Spinal cord (tissue), 10 donors: Measurements from ENCODE around the gene ZNF532. TPM values are rescaled to one million over a fixed set of nuclear protein-coding genes. Genes with fewer than 3 reads are reported as not detected.

Experiments used
- DNase-seq, 6 donors: peaks; one replicate each; pipeline versions ENCODE4 v3.0.0 to v3.0.0-alpha.2; 2013 to 2015; ENCODE audit warnings: low spot score in 6 of 6, low read depth in 4 of 6
- H3K27ac ChIP-seq: one replicate; pipeline ENCODE4 v1.5.1; 2013; ENCODE audit warnings: low read depth, low read length, control low read depth
- H3K27me3 ChIP-seq: one replicate; pipeline ENCODE4 v1.6.1; 2013; ENCODE audit warnings: low read length; ENCODE audit not compliant: control insufficient read depth, insufficient read depth
- H3K36me3 ChIP-seq: one replicate; pipeline ENCODE4 v1.6.1; 2013; ENCODE audit warnings: low read length; ENCODE audit not compliant: control insufficient read depth, insufficient read depth
- H3K4me1 ChIP-seq: one replicate; pipeline ENCODE4 v1.6.1; 2013; ENCODE audit warnings: low read length; ENCODE audit not compliant: control insufficient read depth, insufficient read depth
- H3K4me3 ChIP-seq: one replicate; pipeline ENCODE4 v1.5.1; 2013; ENCODE audit warnings: low read depth, low read length, control low read depth
- H3K9me3 ChIP-seq: one replicate; pipeline ENCODE4 v1.6.1; 2013; ENCODE audit warnings: low read length; ENCODE audit not compliant: control insufficient read depth, insufficient read depth
- WGBS: methylation state at CpG from one replicate; pipeline ENCODE4 v1.1.5; 2013; ENCODE audit warnings: missing lambda C conversion rate; ENCODE audit not compliant: insufficient coverage; 5-methylcytosine and 5-hydroxymethylcytosine counted together
- polyA plus RNA-seq, 2 donors: library from polyadenylated mRNA; unstranded; fragments of 120-200 nt; gene quantifications; one replicate each; pipeline ENCODE4 v1.2.1, GENCODE V29; 2013; ENCODE audit not compliant: insufficient read length in 2 of 2
- total RNA-seq, 2 donors: library from RNA; depleted of rRNA in 1 of 2; stranded (reverse); fragments of 120-200 nt in 1 of 2; fragments of >200 nt in 1 of 2; gene quantifications; one replicate each; pipeline versions ENCODE4 v1.2.3 to v1.2.4, GENCODE V29; 2013 to 2014
- donor health status: healthy.

ZNF532 gene
- total and polyA plus RNA-seq, 4 donors: 106 to 147 (median 122) TPM

- WGBS: 17% methylated on average over 5 of the region's 9 CpGs
These were observed 1.5 kb downstream of the ZNF532 start for GRCh38 chr18:58866066-58866772.

GRCh38 chr18:58866773-58867150, 2.1 kb downstream of the ZNF532 start:
- WGBS: no CpG with 5 or more reads among the region's 6 CpGs
- H3K27me3 ChIP-seq: no peaks in the 10 kb centered on the region
- peak in 2 of 6 donors; percentile 55 to 76 for DNase-seq
- H3K36me3 ChIP-seq: peaks cover 22% of the 10 kb centered on the region
- peak overlapping the region; percentile 96 for H3K27ac ChIP-seq
- H3K4me1 ChIP-seq: peaks cover 38% of the 10 kb centered on the region
- no peaks in the 10 kb centered on the region for H3K9me3 ChIP-seq
- peak overlapping the region; percentile 36 for H3K4me3 ChIP-seq

More at GRCh38 chr18:58866066-58866772, 1.5 kb downstream of the ZNF532 start:
- Histone ChIP-seq H3K4me1 (peaks cover 35% of the 10 kb centered on the region), H3K9me3 (no peaks in the 10 kb centered on the region), H3K36me3 (peaks cover 19% of the 10 kb centered on the region), H3K4me3 (peak overlapping the region; percentile 36), H3K27me3 (no peaks in the 10 kb centered on the region), H3K27ac (peak overlapping the region; percentile 96)
- peak in 3 of 6 donors; percentile 70 to 86 (median 73) for DNase-seq

- peak overlapping the region; percentile 20 for H3K4me3 ChIP-seq
- peak in 2 of 6 donors; percentile 54 to 81 for DNase-seq
- WGBS: 22% methylated on average over 5 of the region's 10 CpGs
- peak overlapping the region; percentile 96 for H3K27ac ChIP-seq
- H3K27me3 ChIP-seq: no peaks in the 10 kb centered on the region
- H3K36me3 ChIP-seq: peaks cover 23% of the 10 kb centered on the region
- no peaks in the 10 kb centered on the region for H3K9me3 ChIP-seq
- H3K4me1 ChIP-seq: peaks cover 38% of the 10 kb centered on the region
These were observed 2.7 kb downstream of the ZNF532 start for GRCh38 chr18:58867281-58867961.

GRCh38 chr18:58868440-58868839, 3.8 kb downstream of the ZNF532 start:
- Histone ChIP-seq H3K4me3 (no peak overlapping the region), H3K36me3 (peaks cover 31% of the 10 kb centered on the region), H3K27me3 (no peaks in the 10 kb centered on the region), H3K9me3 (no peaks in the 10 kb centered on the region), H3K4me1 (peaks cover 32% of the 10 kb centered on the region), H3K27ac (no peak overlapping the region)
- DNase-seq: no peak
- 100% methylated on average over 2 of the region's 6 CpGs for WGBS

GRCh38 chr18:58870130-58870529, 5.5 kb downstream of the ZNF532 start:
- Histone ChIP-seq H3K9me3 (no peaks in the 10 kb centered on the region), H3K27me3 (no peaks in the 10 kb centered on the region), H3K4me1 (peaks cover 24% of the 10 kb centered on the region), H3K27ac (peak overlapping the region; percentile 78), H3K4me3 (no peak overlapping the region), H3K36me3 (peaks cover 37% of the 10 kb centered on the region)
- peak in 1 of 6 donors; percentile 16 for DNase-seq
- WGBS: 76% methylated on average over 5 of the region's 5 CpGs

GRCh38 chr18:58870621-58871020, 5.9 kb downstream of the ZNF532 start:
- H3K27ac ChIP-seq: peak overlapping the region; percentile 78
- no peak for DNase-seq
- WGBS: 66% methylated on average over 2 of the region's 2 CpGs
- no peaks in the 10 kb centered on the region for H3K9me3 ChIP-seq
- no peak overlapping the region for H3K4me3 ChIP-seq
- H3K4me1 ChIP-seq: peaks cover 24% of the 10 kb centered on the region
- H3K36me3 ChIP-seq: peaks cover 37% of the 10 kb centered on the region
- no peaks in the 10 kb centered on the region for H3K27me3 ChIP-seq

GRCh38 chr18:58871514-58872420, 7.1 kb downstream of the ZNF532 start:
- H3K4me3 ChIP-seq: no peak overlapping the region
- peak overlapping the region; percentile 78 for H3K27ac ChIP-seq
- WGBS: 49% methylated on average over 4 of the region's 10 CpGs
- H3K4me1 ChIP-seq: peaks cover 24% of the 10 kb centered on the region
- peak in 1 of 6 donors; percentile 59 for DNase-seq
- H3K9me3 ChIP-seq: no peaks in the 10 kb centered on the region
- H3K36me3 ChIP-seq: peaks cover 46% of the 10 kb centered on the region
- no peaks in the 10 kb centered on the region for H3K27me3 ChIP-seq

GRCh38 chr18:58878640-58879039, 14.0 kb downstream of the ZNF532 start:
- Histone ChIP-seq H3K4me1 (peaks cover 9% of the 10 kb centered on the region), H3K4me3 (no peak overlapping the region), H3K27ac (no peak overlapping the region), H3K27me3 (no peaks in the 10 kb centered on the region), H3K9me3 (no peaks in the 10 kb centered on the region), H3K36me3 (peaks cover 43% of the 10 kb centered on the region)
- DNase-seq: no peak
- 94% methylated on average over 3 of the region's 3 CpGs for WGBS

- Histone ChIP-seq H3K27me3 (no peaks in the 10 kb centered on the region), H3K27ac (no peak overlapping the region), H3K9me3 (no peaks in the 10 kb centered on the region), H3K4me1 (peaks cover 9% of the 10 kb centered on the region), H3K36me3 (peaks cover 39% of the 10 kb centered on the region), H3K4me3 (no peak overlapping the region)
- whole genome bisulfite sequencing: 50% methylated on average over 2 of the region's 2 CpGs
- no peak for DNase-seq
These were observed 16.8 kb downstream of the ZNF532 start for GRCh38 chr18:58881477-58881876.
